AG09319 (cell line): ENCODE measurements around the gene DSTN.

Experiments used
- DNase-seq: peaks from one replicate; pipeline ENCODE4 v3.0.0-alpha.2; 2010; ENCODE audit warnings: low read depth; ENCODE audit errors: extremely low read depth
- TF ChIP-seq, protein P1 (sequence below): IDR thresholded peaks from 2 replicates; pipeline ENCODE4 v1.5.1; 2011; ENCODE audit warnings: low read depth, mild to moderate bottlenecking, inconsistent platforms, low read length, moderate library complexity

Gene DSTN

DNA sequence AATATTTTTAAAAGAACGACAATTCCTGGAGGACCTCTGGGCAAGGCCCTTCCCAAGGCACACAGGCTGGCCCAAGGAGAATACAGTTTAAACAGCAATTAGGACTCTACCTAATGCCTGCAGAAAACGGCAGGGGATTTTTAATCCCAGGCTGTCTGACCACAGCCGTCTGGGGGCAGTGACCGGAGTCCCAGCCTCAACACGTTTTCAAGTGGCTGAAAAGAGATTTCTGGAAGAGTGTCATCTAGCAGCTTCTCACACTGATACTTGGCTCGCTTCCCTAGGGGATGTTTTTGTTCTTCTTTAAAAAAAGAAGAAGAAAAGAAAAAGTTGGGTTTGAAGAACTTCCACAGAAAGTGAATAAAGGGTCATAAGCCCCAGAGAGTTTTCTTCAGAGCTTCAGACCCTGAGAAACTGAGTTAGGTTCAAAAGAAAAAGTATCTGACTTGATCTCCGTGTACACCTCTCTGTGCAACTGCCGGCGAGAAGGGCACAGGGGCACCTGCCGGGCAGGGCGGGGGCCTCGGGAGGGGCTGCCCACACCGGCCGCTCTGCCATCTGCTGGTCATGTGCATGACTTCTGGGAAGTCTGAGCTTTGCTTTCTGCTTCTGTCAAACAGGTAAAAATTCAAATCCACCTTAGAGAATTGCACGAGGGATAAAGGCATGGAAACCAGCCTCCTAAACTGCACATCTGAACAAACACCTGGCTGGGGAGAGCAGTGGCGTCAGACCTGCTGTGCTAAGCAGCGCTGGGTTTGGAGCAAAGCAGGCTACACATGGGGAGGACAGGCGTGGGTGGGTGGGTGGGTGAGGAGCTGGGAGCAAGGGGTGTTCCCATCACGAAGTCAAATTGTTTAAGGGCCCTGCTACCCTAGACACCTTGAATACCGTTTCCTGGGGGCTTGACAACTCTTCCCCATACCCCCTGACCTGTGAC is 79.2 kb downstream of the DSTN start:
- TF ChIP-seq, protein P1, sequence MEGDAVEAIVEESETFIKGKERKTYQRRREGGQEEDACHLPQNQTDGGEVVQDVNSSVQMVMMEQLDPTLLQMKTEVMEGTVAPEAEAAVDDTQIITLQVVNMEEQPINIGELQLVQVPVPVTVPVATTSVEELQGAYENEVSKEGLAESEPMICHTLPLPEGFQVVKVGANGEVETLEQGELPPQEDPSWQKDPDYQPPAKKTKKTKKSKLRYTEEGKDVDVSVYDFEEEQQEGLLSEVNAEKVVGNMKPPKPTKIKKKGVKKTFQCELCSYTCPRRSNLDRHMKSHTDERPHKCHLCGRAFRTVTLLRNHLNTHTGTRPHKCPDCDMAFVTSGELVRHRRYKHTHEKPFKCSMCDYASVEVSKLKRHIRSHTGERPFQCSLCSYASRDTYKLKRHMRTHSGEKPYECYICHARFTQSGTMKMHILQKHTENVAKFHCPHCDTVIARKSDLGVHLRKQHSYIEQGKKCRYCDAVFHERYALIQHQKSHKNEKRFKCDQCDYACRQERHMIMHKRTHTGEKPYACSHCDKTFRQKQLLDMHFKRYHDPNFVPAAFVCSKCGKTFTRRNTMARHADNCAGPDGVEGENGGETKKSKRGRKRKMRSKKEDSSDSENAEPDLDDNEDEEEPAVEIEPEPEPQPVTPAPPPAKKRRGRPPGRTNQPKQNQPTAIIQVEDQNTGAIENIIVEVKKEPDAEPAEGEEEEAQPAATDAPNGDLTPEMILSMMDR, result peak; percentile 26
- DNase-seq, result no peak

DNA sequence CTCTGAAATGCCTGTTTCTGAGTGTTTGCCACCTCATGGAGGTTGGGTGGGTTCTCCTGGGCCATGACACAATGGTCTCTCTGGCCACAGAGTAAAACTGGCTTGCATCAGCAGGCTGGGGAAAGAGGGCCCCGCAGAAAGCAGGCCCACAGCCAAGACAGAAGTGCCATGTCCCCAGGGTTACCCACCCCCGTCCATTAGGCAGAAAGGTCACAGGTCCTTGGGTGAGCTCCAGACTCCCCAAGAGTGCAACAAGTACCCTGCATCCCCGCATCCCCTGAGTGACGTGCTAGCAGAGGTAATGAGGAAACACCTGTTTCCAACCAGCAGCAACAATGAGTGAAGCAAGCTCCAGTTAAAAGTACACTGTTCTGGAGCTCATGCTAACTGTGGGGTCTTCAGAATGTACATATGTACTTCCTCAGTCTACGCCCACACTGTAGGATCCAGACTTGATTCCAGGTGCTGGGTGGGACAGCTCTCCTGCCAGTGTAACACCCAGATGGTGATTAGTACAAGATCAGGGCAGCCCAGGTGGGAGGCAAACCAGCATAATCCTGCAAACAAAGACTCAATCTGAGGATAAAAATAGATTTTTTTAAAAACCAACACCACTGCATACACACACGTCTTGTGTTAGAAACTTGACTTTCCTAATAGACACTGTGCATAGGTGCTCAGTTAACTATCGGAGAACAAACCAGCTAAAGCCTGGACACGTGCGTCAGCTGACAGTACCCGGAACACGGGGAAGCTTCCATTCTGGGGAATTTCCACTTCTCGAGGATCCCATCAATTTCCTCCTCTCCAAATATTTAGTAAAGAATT is 80.6 kb downstream of the DSTN start:
- DNase-seq, result no peak
- TF ChIP-seq, protein P1, result no peak

DNA sequence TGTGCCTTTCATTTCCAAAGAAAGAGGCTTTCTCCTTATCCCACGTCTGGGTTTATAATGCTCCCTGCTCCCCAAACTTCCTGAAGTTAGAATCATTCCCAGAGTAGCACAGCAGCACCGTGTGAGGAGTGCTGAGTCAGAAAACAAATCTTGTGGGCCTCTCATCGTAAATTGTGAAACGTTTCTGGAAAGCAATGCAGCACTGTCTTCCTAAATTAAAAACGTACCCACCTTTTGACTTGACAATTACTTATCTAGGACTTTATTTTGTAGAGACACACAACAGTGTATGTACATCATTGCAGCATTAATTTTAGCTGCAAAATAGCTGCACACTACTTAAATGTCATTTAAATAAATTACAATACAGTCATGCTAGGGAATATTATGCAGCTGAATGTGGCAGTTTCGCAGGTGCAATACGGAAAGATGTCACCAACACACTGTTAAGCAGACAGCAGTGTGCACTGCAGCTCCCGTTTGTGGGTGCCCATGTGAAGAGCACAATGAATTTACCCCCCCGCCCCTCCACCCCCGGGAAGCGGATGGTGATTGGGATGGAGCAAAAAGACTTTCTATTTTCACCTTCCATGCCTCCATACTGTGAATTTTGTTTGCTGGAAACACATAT is 81.4 kb downstream of the DSTN start:
- no peak for DNase-seq
- TF ChIP-seq, protein P1, result no peak

DNA sequence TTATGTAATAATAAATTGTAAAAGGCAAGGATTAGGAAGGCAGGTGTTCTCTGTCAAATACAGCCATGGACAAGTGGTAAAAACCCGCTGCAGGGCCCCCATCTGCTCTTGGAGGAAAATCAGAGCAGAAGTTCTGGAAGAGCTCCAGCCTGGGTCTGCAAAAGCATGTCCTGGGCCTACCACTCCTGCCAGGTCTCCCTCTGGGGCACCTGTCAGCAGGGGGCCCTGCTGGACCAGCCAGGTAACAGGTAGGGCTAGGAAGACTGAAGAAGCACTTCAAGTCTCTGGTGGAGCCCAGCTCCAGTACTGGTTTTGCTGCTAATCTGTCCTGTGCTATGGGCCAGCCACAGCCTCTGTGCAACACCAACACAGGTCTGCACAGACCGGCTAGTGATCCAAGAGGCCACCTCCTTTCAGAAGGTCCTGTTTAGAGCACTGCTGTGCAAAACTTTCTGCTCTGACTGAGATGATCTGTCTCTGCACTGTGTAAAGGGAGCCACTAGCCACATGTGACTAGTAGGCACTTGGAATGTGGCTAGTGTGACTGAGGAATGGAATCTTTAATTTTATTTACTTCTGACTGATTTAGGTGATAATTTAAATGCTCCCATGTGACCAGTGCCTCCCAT is 82.0 kb downstream of the DSTN start:
- TF ChIP-seq, protein P1, result no peak
- DNase-seq, result no peak

DNA sequence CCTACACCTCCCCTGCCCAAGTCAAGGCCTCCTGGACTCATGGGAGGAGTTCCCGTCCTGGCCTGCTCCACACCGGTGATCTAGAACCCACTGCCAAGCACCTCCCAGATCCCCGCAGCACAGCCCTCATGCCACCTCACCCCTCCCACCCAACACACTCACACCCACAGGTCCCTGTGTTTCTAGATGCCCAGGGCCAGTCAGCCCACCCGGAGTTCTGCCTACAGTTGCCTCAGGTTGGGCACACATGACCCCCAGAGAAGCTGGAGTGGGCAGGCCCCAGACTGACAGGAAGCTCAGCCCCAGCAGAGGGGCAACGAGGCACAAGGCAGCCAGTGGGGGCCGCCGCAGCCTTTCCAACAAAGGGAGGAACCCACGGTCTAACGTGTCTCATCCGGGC is 82.5 kb downstream of the DSTN start:
- TF ChIP-seq, protein P1, result no peak
- DNase-seq, result no peak

DNA sequence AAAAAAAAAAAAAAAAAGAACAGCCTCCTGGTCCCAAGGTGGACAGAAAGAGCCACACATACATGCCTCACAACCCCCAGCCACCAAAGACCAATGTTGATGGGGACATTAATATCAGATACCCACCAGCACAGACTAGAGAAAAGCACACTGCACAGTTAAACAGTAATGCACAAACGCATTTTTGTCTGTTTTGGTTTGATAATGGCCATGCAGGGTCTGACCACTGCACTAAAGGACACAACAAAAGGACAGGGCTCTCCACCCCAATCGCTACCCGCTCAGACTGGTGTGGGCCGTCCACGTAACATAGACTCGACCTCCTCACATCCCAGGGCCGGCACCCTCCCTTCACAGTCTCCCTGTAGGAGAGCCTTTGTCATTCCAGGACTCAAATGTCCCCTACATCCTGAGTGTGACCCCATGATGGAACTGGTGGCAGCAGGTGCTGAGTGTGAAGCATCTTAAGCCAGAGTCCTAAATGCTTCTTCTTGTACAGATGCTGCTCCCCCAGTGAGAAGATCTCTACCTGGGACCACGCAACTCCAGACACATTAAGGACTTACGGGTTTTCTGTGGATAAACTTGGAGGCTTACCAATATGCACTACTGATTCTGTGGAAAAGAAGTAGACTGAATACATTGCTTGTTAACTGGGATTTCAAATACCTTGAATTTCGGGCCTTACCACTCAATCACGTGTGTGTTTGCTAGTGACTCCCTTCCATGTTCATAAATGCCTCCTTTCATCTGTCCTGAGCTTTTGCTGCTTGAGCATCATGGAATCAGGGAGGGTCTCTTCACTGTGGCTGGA is 84.2 kb downstream of the DSTN start:
- TF ChIP-seq, protein P1, result no peak

More for the DNA sequence above, 84.2 kb downstream of the DSTN start:
- DNase-seq, result no peak
